Measurements from ENCODE around the gene TEX13B.

DNA sequence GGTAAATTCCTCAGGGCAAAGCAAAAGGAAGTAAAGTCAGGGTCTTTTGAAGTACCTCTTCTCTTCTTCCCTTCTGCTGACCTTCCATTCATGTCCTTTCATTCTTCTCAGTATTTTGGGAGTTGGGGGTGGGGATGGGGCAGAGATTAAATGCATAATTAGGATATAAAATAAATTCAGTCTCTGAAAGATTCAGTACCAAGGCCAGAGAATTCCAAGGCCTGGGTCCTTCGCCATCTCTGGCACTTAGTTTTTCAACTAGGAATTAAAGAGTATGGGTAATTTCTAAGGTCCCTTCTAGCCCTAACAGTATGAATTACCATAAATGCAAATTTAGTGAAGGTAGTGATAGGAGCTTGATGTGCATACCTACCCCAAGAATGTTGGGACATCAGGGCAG, 47.9 kb downstream of the TEX13B start:
- TF ChIP-seq POLR2A (IDR thresholded peaks at IDR 0.05; ENCODE audit: low read depth, low read length) = no peak
- no peak for TF ChIP-seq POLR2AphosphoS5 (IDR thresholded peaks at IDR 0.05; ENCODE audit: low read depth, low read length)
- no peak for TF ChIP-seq TAF1 (IDR thresholded peaks at IDR 0.05; ENCODE audit: borderline replicate concordance, low read depth, low read length)
